Naive thymus-derived CD4-positive, alpha-beta T cell (primary cell): ENCODE measurements around the gene PTPRN2. TPM values are rescaled to one million over a fixed set of nuclear protein-coding genes. Genes with fewer than 3 reads are reported as not detected.

Experiments
- ATAC-seq: fragments of 150-1000 bp; cut with Tn5 transposase; 2 replicates; pipeline ENCODE4 v1.10.0; 2021; ENCODE audit warnings: mild to moderate bottlenecking, moderate library complexity
- CTCF ChIA-PET: fragments of 350-600 bp; sonication (Branson Sonifier 250); formaldehyde crosslinking; loops from one replicate; lab custom pipeline; 2021; ENCODE audit warnings: antibody characterized with exemption; lab: Charles Lee
- POLR2A ChIA-PET: fragments of 350-600 bp; sonication (Branson Sonifier 250); formaldehyde crosslinking; loops from one replicate; lab custom pipeline; 2021; ENCODE audit warnings: antibody characterized with exemption, inconsistent platforms; lab: Charles Lee
- DNase-seq, 9 donors: peaks; one replicate each; pipeline versions ENCODE4 v3.0.0 to v3.0.0-alpha.2; 2020 to 2022; ENCODE audit warnings: mixed read lengths in 1 of 9
- H3K27ac ChIP-seq: one replicate; pipeline ENCODE4 v1.7.0; 2013; ENCODE audit warnings: mild to moderate bottlenecking, low read depth, low read length, moderate library complexity
- H3K27me3 ChIP-seq, 2 donors: one replicate each; pipeline ENCODE4 v1.7.0; 2013; ENCODE audit warnings: low read length in 2 of 2, mild to moderate bottlenecking in 2 of 2, moderate library complexity in 2 of 2; ENCODE audit not compliant: control insufficient read depth in 2 of 2, insufficient read depth in 2 of 2
- H3K36me3 ChIP-seq, 3 experiments: 1 replicate in 2 of 3; 2 replicates in 1 of 3; pipeline ENCODE4 v1.7.0; 2013; ENCODE audit warnings: low read length in 3 of 3, mild to moderate bottlenecking in 3 of 3, moderate library complexity in 1 of 3; ENCODE audit not compliant: insufficient read depth in 3 of 3, control insufficient read depth in 2 of 3
- H3K4me1 ChIP-seq, 2 donors: one replicate each; pipeline ENCODE4 v1.7.0; 2013; ENCODE audit warnings: low read length in 2 of 2, mild to moderate bottlenecking in 2 of 2, moderate library complexity in 1 of 2; ENCODE audit not compliant: control insufficient read depth in 2 of 2, insufficient read depth in 2 of 2
- H3K4me3 ChIP-seq: 2 replicates; pipeline ENCODE4 v1.7.0; 2013; ENCODE audit warnings: mild to moderate bottlenecking, low read length
- H3K9me3 ChIP-seq, 3 experiments: 1 replicate in 2 of 3; 2 replicates in 1 of 3; pipeline ENCODE4 v1.7.0; 2013; ENCODE audit warnings: low read length in 3 of 3; ENCODE audit not compliant: control insufficient read depth in 2 of 3
- H3K27ac Mint-ChIP-seq, 9 donors: one replicate each; pipeline ENCODE4 v1.8.0; 2020 to 2022; ENCODE audit warnings: mixed read lengths in 9 of 9, mild to moderate bottlenecking in 8 of 9, moderate library complexity in 5 of 9, inconsistent platforms in 2 of 9
- H3K27me3 Mint-ChIP-seq, 5 donors: one replicate each; pipeline ENCODE4 v1.8.0; 2021 to 2022; ENCODE audit warnings: mixed read lengths in 5 of 5, mild to moderate bottlenecking in 1 of 5
- H3K36me3 Mint-ChIP-seq, 5 donors: one replicate each; pipeline ENCODE4 v1.8.0; 2020 to 2022; ENCODE audit warnings: mixed read lengths in 5 of 5, mild to moderate bottlenecking in 3 of 5, inconsistent platforms in 1 of 5
- H3K4me1 Mint-ChIP-seq, 7 donors: one replicate each; pipeline ENCODE4 v1.8.0; 2020 to 2022; ENCODE audit warnings: mixed read lengths in 7 of 7, mild to moderate bottlenecking in 3 of 7, inconsistent platforms in 1 of 7
- H3K4me3 Mint-ChIP-seq, 10 donors: one replicate each; pipeline ENCODE4 v1.8.0; 2020 to 2022; ENCODE audit warnings: mild to moderate bottlenecking in 10 of 10, mixed read lengths in 10 of 10, moderate library complexity in 6 of 10, inconsistent platforms in 2 of 10
- H3K9me3 Mint-ChIP-seq, 11 donors: one replicate each; pipeline ENCODE4 v1.8.0; 2020 to 2022; ENCODE audit warnings: mixed read lengths in 11 of 11, mild to moderate bottlenecking in 4 of 11, inconsistent platforms in 1 of 11, moderate library complexity in 1 of 11
- intact Hi-C, 2 donors: fragments of 100-400 bp; cut with micrococcal nuclease; formaldehyde crosslinking; loops; one replicate each; pipeline ENCODE4 v1.15.1; 2023
- polyA plus RNA-seq, 2 donors: library from polyadenylated mRNA; unstranded; fragments of 300-500 nt; fragmentation: Illumina TruSeq; gene quantifications; one replicate each; pipeline ENCODE4 v1.2.3, GENCODE V29; 2021
- total RNA-seq, 6 experiments: library from RNA in 5 of 6; stranded (reverse) in 5 of 6; gene quantifications; 1 replicate in 5 of 6; 2 replicates in 1 of 6; pipeline ENCODE4 v1.2.3 and lab custom pipeline; 2021 to 2026

Gene PTPRN2
- total and polyA plus RNA-seq, 7 experiments from 2014 or later: 0.58 to 2.3 (median 1.4) TPM

DNA sequence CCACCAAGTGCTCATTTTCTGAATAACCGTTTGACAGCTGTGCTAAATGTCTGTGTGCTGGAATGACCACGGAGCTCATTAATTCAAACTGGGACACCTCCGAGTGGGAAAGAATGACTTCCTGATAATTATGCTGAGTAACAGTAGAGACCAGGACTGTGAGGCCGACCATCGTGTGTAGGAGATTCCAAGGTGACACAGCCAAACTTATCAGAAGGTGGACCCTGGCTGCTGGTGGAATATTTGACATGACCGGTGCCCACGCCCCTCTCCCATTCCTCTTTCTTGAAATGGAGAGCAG is 400.0 kb downstream of the PTPRN2 start:
- Mint-ChIP-seq H3K4me1 (no peaks in the 10 kb centered on the region), H3K27me3 (peaks cover 0 to 22% (median 7%) of the 10 kb centered on the region in 5 donors), H3K4me3 (no peak overlapping the region), H3K27ac (no peak overlapping the region), H3K9me3 (peaks cover 0 to 16% (median 4%) of the 10 kb centered on the region in 11 donors), H3K36me3 (peaks cover 0 to 3% (median 0%) of the 10 kb centered on the region in 5 donors)
- no peak overlapping the region for H3K27ac ChIP-seq
- H3K36me3 ChIP-seq: no peaks in the 10 kb centered on the region
- POLR2A ChIA-PET: no interaction called here
- H3K9me3 ChIP-seq: no peaks in the 10 kb centered on the region
- CTCF ChIA-PET: no interaction called here
- no peak overlapping the region for H3K4me3 ChIP-seq
- DNase-seq (no peak), ATAC-seq (no peak)
- no peaks in the 10 kb centered on the region for H3K27me3 ChIP-seq
- intact Hi-C loops: no loop called here
- H3K4me1 ChIP-seq: no peaks in the 10 kb centered on the region

DNA sequence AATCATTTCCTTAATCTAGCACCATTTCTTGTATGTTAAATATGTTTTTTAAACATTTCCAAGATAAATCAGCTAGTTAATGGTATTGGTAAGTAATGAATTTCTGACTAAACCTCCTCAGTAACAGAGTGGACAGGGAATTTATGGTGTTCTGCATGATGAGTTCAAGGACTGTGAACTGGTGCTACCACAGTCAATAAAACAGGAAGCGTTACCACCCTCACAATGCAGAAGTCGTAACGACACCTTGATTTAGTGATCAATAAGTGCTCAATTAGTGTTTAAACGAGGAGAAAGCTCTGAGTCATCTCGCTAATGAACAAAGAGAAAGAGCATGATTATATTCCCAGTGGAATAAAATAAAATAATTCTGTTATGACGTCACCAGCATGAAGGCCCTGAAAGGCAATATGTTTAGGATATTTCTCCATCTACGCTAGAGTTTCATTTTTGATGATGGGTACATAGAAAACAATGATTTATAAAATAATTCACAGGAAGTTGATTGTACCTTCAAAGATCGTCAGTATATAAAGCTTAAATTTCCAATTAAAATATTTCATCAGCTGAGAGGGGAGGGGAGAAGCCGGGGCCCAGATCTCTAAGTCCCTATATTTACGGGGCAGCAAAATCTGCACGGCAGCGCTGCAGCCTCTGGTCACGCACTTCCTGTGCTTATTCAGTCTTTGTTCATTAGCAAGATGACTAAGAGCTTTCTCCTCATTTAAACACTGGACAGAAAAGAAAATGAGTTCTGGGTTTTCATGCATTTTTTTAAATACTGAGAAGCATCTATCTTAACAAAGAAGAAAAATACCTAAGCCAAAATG is 400.5 kb downstream of the PTPRN2 start:
- intact Hi-C loops: no loop called here
- DNase-seq: no peak
- Histone ChIP-seq H3K9me3 (no peaks in the 10 kb centered on the region), H3K27me3 (no peaks in the 10 kb centered on the region), H3K27ac (no peak overlapping the region), H3K36me3 (no peaks in the 10 kb centered on the region), H3K4me1 (no peaks in the 10 kb centered on the region), H3K4me3 (no peak overlapping the region)
- H3K4me1 Mint-ChIP-seq: no peaks in the 10 kb centered on the region
- H3K27ac Mint-ChIP-seq: no peak overlapping the region
- POLR2A ChIA-PET: no interaction called here
- H3K36me3 Mint-ChIP-seq: peaks cover 0 to 6% (median 0%) of the 10 kb centered on the region in 5 donors
- peaks cover 0 to 24% (median 11%) of the 10 kb centered on the region in 5 donors for H3K27me3 Mint-ChIP-seq
- no peak overlapping the region for H3K4me3 Mint-ChIP-seq
- no peak for ATAC-seq
- peaks cover 0 to 16% (median 4%) of the 10 kb centered on the region in 11 donors for H3K9me3 Mint-ChIP-seq
- CTCF ChIA-PET: no interaction called here

DNA sequence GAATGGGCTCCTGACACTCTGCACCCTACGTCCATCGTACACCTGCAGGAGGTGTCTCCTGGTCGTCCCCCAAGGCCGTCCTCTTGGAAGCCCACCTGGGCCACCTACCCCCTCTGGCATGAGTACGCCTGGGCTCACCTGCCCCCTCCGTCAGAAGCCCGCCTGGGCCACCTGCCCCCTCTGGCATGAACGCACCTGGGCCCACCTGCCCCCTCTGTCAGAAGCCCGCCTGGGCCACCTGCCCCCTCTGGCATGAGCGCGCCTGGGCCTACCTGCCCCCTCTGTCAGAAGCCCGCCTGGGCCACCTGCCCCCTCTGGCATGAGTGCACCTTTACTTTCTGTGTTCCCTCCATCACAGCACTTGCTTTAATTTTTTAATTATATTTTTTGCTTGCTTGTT is 401.2 kb downstream of the PTPRN2 start:
- H3K4me1 ChIP-seq: no peaks in the 10 kb centered on the region

GRCh38 chr7:158185653-158186052 is 402.0 kb downstream of the PTPRN2 start:
- Histone ChIP-seq H3K4me3 (no peak overlapping the region), H3K4me1 (no peaks in the 10 kb centered on the region), H3K27ac (no peak overlapping the region), H3K27me3 (no peaks in the 10 kb centered on the region), H3K9me3 (no peaks in the 10 kb centered on the region), H3K36me3 (no peaks in the 10 kb centered on the region)
- Mint-ChIP-seq H3K27ac (no peak overlapping the region), H3K27me3 (peaks cover 0 to 24% (median 8%) of the 10 kb centered on the region in 5 donors), H3K4me1 (no peaks in the 10 kb centered on the region), H3K36me3 (peaks cover 0 to 6% (median 0%) of the 10 kb centered on the region in 5 donors), H3K4me3 (no peak overlapping the region), H3K9me3 (peaks cover 0 to 16% (median 6%) of the 10 kb centered on the region in 11 donors)
- CTCF ChIA-PET: no interaction called here
- intact Hi-C loops: no loop called here
- POLR2A ChIA-PET: no interaction called here
- DNase-seq: no peak
- ATAC-seq: no peak

More for the DNA sequence above, 401.2 kb downstream of the PTPRN2 start:
- no peaks in the 10 kb centered on the region for H3K9me3 ChIP-seq
- ATAC-seq: no peak
- H3K27me3 ChIP-seq: no peaks in the 10 kb centered on the region
- H3K4me1 Mint-ChIP-seq: no peaks in the 10 kb centered on the region
- no peak for DNase-seq
- no peak overlapping the region for H3K4me3 ChIP-seq
- H3K27me3 Mint-ChIP-seq: peaks cover 0 to 24% (median 8%) of the 10 kb centered on the region in 5 donors
- ChIA-PET POLR2A (no interaction called here), CTCF (no interaction called here)
- no peak overlapping the region for H3K27ac Mint-ChIP-seq
- H3K36me3 Mint-ChIP-seq: peaks cover 0 to 6% (median 0%) of the 10 kb centered on the region in 5 donors
- H3K9me3 Mint-ChIP-seq: peaks cover 0 to 16% (median 6%) of the 10 kb centered on the region in 11 donors
- H3K36me3 ChIP-seq: no peaks in the 10 kb centered on the region
- no peak overlapping the region for H3K27ac ChIP-seq
- intact Hi-C loops: no loop called here
- H3K4me3 Mint-ChIP-seq: no peak overlapping the region

DNA sequence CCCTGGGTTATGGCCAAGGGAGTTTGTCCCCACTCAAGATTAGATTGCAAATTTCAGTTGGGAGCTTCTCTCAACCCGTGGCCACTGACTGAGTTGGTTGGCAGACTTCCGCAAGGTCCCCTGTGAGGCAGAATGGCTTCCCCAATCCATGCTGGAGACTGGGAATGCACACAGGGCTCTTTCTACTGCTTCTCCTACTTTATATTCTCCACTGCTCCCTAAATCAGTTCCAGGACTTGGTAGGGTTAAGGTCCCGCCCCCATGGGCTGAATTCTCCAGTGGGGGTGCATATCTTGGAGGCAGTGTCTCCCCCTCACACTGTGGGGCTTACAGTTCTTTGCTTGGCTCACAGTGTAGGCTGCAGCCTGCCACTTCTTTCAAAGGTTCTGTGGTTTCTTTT is 404.2 kb downstream of the PTPRN2 start:
- CTCF ChIA-PET: no interaction called here

DNA sequence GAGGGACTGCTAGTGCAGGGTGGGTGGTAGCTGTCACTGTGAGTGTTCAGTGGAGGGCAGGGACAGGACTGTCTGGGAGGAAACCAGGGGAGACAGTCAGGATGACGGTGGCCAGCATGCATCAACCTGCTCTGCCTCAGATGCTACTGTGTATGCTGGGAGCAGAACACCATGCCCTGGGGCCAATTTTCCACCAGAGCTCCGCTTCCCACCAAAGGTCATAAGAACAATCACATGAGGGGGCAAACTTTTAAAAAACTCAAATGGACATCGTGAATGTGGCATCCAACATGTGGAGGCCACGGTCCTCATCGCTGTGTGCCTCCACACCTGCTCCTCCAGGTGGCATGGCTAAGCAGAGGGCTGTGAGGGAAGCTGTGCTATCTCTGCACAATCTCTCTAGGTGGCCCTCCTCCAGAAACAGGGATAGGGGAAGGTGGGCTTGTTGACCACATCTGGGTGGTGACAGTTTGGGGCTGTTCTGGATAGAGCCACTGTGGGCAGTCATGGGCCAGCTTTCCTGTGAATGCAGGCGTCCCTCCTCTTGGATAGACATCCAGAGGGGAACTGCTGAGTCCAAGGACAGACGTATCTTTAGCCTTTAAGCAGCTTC is 411.0 kb downstream of the PTPRN2 start:
- ChIA-PET CTCF (no interaction called here), POLR2A (no interaction called here)
- H3K36me3 ChIP-seq: no peaks in the 10 kb centered on the region
- DNase-seq (no peak), ATAC-seq (no peak)
- H3K36me3 Mint-ChIP-seq: peaks cover 0 to 13% (median 0%) of the 10 kb centered on the region in 5 donors
- H3K27me3 Mint-ChIP-seq: peaks cover 0 to 11% (median 4%) of the 10 kb centered on the region in 5 donors
- no peaks in the 10 kb centered on the region for H3K4me1 Mint-ChIP-seq
- H3K27ac Mint-ChIP-seq: no peak overlapping the region
- H3K4me1 ChIP-seq: no peaks in the 10 kb centered on the region
- no peak overlapping the region for H3K4me3 ChIP-seq
- peaks cover 0 to 14% (median 0%) of the 10 kb centered on the region in 3 experiments for H3K9me3 ChIP-seq
- intact Hi-C loops: no loop called here
- peaks cover 0 to 3% of the 10 kb centered on the region in 2 donors for H3K27me3 ChIP-seq
- no peak overlapping the region for H3K27ac ChIP-seq
- peaks cover 12 to 44% (median 24%) of the 10 kb centered on the region in 11 donors for H3K9me3 Mint-ChIP-seq
- no peak overlapping the region for H3K4me3 Mint-ChIP-seq

More for the DNA sequence above, 404.2 kb downstream of the PTPRN2 start:
- intact Hi-C loops: no loop called here
- Histone ChIP-seq H3K36me3 (no peaks in the 10 kb centered on the region), H3K4me3 (no peak overlapping the region), H3K27ac (no peak overlapping the region), H3K27me3 (no peaks in the 10 kb centered on the region), H3K9me3 (no peaks in the 10 kb centered on the region), H3K4me1 (no peaks in the 10 kb centered on the region)
- ATAC-seq (no peak), DNase-seq (no peak)
- Mint-ChIP-seq H3K4me3 (no peak overlapping the region), H3K27me3 (peaks cover 0 to 24% (median 8%) of the 10 kb centered on the region in 5 donors), H3K4me1 (no peaks in the 10 kb centered on the region), H3K9me3 (peaks cover 0 to 16% (median 4%) of the 10 kb centered on the region in 11 donors), H3K27ac (no peak overlapping the region), H3K36me3 (peaks cover 0 to 6% (median 0%) of the 10 kb centered on the region in 5 donors)
- POLR2A ChIA-PET: no interaction called here
